NCI-H226 (cell line): Measurements from ENCODE around the gene CAMSAP1.
"Not testable (repeated sequence)": the region's sequence is repeated elsewhere in the genome, so short reads cannot be mapped to it uniquely, and the experiment has no call there.

ENCODE experiments used
- DNase-seq: peaks from one replicate; pipeline ENCODE4 v3.0.0-alpha.2; 2015

CAMSAP1 gene, protein sequence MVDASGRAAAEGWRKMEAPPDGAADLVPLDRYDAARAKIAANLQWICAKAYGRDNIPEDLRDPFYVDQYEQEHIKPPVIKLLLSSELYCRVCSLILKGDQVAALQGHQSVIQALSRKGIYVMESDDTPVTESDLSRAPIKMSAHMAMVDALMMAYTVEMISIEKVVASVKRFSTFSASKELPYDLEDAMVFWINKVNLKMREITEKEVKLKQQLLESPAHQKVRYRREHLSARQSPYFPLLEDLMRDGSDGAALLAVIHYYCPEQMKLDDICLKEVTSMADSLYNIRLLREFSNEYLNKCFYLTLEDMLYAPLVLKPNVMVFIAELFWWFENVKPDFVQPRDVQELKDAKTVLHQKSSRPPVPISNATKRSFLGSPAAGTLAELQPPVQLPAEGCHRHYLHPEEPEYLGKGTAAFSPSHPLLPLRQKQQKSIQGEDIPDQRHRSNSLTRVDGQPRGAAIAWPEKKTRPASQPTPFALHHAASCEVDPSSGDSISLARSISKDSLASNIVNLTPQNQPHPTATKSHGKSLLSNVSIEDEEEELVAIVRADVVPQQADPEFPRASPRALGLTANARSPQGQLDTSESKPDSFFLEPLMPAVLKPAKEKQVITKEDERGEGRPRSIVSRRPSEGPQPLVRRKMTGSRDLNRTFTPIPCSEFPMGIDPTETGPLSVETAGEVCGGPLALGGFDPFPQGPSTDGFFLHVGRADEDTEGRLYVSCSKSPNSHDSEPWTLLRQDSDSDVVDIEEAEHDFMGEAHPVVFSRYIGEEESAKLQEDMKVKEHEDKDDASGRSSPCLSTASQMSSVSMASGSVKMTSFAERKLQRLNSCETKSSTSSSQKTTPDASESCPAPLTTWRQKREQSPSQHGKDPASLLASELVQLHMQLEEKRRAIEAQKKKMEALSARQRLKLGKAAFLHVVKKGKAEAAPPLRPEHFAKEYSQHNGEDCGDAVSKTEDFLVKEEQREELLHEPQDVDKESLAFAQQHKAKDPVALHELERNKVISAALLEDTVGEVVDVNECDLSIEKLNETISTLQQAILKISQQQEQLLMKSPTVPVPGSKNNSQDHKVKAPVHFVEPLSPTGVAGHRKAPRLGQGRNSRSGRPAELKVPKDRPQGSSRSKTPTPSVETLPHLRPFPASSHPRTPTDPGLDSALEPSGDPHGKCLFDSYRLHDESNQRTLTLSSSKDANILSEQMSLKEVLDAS (N-terminal part only)

DNA sequence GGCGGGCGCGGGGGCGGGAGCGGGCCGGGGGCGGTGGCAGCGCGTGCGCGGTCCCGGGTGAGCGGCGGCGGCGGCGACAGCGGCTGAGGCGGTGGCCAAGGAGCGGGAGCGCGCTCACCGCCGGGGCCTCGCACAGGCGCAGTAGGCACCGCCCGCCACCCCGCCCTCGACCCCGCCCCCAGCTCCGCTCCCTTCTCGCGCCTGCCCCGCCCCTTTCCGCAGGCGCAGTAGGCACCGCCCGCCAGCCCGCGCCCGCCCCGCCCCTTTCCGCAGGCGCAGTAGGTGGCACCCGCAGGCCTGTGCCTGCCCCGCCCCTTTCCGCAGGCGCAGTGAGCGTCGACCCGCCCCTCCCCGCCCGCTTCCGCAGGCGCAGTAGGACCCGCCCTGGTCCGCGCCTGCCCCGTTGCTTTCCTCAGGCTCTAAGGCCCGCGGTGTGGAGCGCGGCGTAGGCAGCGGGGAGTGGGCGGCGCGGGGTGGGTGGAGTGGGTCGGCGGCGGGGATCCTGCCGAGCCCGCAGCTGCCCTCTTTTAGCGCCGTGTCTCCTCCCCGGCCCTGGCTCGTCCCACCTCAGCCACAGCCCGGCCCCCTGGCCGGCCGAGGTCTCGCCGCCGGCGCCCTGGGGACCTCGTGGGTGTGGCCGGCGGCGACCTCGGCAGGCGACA lies at the start of gene CAMSAP1:
Gene CAMSAP1, minus strand, starts transcription at position 116 of the 662 bp plus-strand sequence. CDS start 387 bp downstream, outside the sequence.
- peak; percentile 78 for DNase-seq

- no peak for DNase-seq
Measured at GRCh38 chr9:135956802-135957174, 49.4 kb upstream of the CAMSAP1 start.

DNA sequence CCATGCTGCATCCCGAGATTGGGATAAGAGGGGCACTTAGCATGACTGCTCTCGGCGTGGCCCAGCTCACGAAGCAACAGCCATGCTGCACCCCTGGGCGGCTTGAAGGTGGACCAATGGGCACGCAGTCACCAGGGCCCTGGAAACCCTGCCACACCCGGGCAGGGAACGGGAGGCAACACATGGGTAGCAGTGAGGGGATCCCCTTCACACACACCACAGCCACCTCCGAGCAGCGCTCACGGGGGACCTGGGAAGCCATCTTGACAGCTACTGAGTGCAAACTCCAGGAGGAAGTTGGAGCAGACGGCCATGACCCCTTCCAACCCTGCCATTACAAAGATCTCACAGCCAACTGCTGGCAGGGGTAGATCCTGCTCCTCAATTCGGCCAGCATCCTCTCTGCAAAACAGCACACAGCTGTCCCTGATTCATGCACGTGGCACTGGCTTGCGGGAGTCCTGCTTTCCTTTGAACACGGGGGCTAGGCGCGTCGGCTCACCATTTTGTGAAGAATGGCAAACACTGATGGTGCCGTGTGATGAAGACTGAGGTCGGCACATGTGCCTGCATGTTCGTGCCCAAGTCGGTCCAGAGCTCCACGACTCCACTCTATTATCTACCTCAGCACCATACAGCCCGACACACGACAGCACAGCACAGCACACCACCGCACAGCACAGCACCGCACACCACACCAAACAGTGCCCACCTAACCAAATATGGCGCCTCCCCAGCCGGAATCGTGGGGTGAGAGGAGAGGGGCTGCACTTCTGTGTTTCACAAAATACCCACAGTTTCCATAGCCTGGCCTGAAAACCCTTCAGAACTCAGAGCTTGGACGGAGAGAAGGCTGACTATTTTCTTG lies 48.8 kb upstream of the CAMSAP1 start:
- DNase-seq: no peak

GRCh38 chr9:135952664-135953206 lies 45.4 kb upstream of the CAMSAP1 start:
- no peak for DNase-seq

- DNase-seq: peak; percentile 49
Measured at GRCh38 chr9:135951889-135952663, 44.7 kb upstream of the CAMSAP1 start.

GRCh38 chr9:135951310-135951709 lies 44.0 kb upstream of the CAMSAP1 start:
- not testable (repeated sequence) for DNase-seq

DNA sequence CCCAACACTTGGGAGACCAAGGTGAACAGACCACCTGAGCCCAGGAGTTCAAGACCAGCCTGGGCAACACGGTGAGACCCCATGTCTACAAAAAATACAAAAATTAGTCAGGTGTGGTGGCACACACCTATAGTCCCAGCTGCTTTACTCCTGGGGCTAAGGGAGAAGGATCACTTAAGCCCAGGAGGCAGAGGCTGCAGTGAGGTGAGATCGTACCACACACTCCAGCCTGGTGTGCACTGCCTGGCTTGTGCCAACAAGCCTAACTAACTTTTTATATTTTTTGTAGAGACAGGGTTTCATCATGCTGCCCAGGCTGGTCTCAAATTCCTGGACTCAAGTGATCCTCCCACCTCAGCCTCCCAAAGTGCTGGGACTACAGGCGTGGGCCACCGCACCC lies 43.5 kb upstream of the CAMSAP1 start:
- not testable (repeated sequence) for DNase-seq

DNA sequence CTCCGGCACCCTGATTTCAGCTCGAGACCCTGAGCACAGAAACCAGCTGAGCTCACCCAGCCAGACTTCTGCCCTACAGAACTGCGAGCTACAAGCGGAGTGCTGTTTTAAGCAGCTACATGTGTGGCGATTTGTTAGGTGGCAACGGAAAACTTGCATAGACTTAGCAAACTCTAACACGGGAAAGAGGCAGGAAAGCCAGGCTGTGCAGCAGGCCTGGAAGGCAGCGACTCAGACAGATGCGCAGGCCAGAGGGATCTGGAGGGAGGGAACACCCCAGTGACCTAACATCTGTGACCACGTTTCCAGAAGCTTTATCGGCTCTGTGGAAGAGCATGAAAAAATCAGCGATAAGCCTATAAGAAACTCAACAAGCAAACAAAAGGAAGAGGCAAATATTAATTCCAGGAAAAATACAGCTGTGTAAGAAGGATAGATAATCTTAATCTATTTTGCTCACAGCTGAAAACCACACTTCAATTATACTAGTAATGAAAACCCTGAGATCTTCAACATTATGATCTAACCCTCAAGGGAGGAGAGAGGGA lies 42.9 kb upstream of the CAMSAP1 start:
- DNase-seq: no peak

GRCh38 chr9:135949501-135950134 lies 42.3 kb upstream of the CAMSAP1 start:
- no peak for DNase-seq

GRCh38 chr9:135948968-135949367 lies 41.6 kb upstream of the CAMSAP1 start:
- no peak for DNase-seq

GRCh38 chr9:135948446-135948845 lies 41.1 kb upstream of the CAMSAP1 start:
- no peak for DNase-seq

DNA sequence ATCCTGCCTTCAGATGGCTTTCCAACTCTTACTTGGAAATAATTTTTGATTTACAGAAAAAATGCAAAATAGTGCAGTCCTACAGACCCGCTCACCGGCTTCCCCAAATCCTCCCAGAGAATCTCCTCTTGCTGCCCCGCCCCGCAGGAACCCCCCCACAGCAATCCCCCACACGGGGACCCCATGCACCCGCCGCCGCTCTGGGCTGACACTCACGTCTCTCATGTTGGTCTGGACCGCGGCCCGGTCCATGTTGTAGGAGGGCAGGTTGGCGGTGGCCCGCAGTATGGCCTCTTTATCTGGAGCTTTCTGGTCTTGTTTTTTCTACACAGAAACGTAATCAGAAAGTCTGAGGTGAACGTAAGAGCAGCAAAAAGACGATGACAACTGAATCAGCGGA lies 40.2 kb upstream of the CAMSAP1 start:
- no peak for DNase-seq

DNA sequence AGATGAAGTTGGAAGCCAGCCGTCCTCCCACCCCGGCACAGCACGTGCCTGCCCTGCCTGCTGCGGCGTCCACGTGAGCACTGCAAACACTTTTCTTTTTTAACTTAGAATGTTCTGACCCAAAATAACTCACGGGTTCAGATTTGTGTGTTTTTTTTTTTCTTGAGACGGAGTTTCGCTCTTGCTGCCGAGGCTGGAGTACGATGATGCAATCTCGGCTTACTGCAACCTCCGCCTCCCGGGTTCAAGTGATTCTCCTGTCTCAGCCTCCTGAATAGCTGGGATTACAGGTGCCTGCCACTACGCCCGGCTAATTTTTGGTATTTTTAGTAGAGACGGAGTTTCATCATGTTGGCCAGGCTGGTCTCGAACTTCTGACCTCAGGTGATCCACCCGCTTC lies 39.8 kb upstream of the CAMSAP1 start:
- DNase-seq: not testable (repeated sequence)

DNA sequence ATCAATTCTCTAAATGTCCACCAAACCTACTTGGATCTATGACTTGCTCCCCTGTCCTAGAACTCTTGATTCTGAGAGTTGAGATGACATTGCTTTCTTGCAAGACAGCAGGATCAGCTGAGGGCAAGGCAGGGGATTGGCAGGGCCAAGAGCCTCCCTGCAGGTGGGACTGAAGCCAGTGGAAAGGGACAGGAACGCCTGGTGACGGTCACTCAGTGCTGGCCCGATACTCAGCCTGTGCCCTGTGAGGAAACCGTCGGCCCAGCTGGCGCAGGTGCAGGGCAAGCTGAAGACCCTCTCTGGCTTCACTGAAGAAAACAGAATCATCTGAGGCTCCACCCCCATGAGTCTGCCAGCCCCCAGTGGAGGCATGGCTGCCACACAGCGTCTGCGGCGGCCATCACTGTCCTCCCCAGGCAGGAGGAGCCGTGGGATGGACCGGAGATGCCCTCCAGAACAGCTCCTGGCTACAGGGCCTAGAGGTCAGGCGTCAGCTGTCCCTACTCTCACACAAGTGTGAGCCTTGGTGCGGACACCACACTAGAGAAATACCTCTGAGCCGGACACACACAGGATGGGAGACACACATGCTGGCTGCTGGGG lies 39.1 kb upstream of the CAMSAP1 start:
- no peak for DNase-seq

DNA sequence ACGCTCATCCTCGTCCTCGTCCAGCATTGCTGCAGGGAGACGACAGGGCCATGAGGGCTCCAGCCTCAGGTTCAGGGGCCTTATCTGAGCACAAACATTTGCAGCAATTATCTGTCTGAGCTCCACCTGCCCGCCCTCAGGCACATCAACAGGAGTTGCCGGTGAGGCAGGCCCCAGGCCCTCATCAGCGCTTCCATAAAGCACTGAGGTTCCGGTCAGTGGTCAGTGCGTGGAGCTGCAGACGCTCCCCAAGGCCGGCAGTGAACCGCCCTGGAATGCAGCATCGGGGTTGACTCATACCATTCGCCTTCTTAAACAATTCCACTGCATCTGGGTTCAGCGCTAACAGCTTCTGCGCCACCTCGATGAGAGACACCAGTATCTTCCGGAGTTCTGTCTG lies 38.6 kb upstream of the CAMSAP1 start:
- DNase-seq: no peak

GRCh38 chr9:135944444-135945252 lies 37.3 kb upstream of the CAMSAP1 start:
- DNase-seq: no peak

GRCh38 chr9:135943604-135944003 lies 36.3 kb upstream of the CAMSAP1 start:
- DNase-seq: not testable (repeated sequence)

- no peak for DNase-seq
Measured at GRCh38 chr9:135941288-135941995, 34.1 kb upstream of the CAMSAP1 start.
